HL-60/S4 (cell line): ENCODE measurements around the gene GPR37.

Experiments used
- in situ Hi-C: fragments of 300-500 bp; cut with MboI; formaldehyde crosslinking; loops from 2 replicates; pipeline ENCODE4 v1.14.3; 2022; ENCODE audit warnings: low sequenced_read_pairs

GPR37 gene, protein sequence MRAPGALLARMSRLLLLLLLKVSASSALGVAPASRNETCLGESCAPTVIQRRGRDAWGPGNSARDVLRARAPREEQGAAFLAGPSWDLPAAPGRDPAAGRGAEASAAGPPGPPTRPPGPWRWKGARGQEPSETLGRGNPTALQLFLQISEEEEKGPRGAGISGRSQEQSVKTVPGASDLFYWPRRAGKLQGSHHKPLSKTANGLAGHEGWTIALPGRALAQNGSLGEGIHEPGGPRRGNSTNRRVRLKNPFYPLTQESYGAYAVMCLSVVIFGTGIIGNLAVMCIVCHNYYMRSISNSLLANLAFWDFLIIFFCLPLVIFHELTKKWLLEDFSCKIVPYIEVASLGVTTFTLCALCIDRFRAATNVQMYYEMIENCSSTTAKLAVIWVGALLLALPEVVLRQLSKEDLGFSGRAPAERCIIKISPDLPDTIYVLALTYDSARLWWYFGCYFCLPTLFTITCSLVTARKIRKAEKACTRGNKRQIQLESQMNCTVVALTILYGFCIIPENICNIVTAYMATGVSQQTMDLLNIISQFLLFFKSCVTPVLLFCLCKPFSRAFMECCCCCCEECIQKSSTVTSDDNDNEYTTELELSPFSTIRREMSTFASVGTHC

DNA sequence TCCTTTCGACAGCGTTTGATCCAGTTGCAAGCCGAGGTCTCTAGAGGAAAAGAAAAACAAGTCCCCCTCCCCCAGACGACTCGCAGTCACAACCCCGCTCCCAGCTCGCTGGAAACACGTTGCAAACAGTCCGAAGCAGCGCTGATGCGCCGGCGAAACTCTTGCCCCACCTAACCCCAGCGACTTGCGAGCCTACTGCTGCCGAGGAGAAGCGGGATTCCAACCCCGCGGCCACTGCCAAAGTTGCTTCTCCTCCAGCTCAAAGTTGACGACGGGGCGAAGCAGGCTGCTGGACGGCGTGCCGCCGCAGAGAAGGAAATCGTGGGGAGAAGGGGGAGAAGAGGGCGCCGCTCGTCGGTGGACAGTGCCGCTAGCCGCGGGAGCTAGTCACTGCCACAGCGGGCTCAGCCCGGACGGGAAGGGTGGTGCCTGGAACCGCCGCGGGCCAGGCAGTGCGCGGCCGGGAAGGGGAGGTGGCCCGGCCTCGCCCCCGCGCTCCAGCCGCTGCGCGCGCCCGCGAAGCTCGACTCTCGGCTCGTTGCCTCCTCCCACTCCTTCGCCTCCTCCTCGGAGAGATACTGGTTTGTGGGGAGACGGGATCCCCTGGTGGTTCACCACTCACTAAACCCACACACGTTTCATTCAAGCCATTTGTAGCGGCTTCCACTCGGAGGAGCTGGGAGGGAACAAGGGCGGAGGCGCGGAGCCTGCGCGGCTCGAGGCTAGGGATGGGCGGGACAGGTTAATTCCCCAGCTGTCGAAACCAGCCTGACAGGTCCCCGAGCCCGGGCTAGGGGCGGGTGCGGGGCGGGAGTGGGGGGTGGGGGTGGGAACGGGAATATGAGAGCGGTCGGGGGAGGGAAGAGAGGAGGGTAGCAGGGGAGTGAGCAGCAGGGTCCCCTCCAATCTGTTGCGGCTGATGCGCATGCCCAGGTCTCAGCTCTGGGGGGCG is at the start of gene GPR37:
GPR37 (minus strand) TSS at position 392 of the 952 bp plus-strand sequence. CDS start 816 bp downstream, outside the sequence.
- in situ Hi-C loops: no loop called here

DNA sequence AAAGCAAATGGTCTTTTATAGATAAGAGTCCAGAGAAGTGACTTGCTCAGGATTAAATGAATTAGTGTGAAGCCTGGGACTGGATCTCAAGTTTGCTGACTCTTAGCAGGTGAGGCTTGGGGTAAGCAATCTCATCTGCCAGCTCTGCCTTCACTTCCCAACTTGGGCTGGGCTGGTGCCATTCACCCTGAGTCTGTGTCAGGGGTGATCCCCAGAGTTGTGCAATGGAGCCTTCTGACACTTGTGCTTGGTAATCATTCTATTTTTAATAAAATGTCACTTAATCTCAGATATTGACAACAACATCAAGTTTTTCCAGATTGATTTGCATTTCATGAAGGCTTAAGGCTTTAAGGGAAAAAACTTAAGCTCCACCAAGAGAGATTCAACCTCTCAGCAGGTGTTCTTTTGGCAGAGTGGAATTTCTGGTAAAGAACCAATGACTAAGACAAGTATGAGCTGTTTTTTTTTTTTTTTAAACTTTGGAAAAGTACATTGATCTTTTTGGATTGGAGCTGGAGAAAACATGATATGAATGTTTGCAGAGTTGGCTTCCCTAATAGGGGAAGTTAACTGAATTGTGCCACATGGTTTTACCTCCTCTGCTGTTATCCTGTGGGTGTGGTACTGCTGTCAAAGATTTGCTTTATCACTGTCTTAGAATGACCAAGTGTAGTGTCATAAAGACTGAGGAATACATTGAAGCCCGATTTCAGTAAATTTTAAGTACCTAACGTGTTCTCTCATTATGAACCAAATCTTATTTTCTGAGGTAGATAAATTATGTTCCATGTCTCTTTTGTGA is 48.6 kb upstream of the GPR37 start:
- in situ Hi-C loops: no loop called here

DNA sequence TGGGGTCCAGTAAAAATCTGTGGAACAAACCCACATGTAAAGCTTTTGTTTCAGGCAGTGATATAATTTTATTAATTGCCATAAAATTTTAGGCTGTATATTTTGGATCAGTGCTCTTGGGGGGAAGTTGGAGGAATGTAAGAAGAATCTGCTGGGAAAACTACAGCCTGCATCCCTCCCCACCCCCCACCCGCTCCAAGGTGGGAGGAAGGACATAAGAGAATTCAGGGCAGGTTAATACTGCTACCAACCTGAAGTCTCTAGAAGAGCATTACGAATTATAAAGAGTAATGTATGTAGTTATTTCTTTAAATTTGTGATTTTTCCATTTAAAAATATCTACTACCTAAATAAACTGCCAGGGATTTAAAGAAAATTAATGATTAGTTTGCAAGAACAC is 47.2 kb upstream of the GPR37 start:
- in situ Hi-C loops: no loop called here

DNA sequence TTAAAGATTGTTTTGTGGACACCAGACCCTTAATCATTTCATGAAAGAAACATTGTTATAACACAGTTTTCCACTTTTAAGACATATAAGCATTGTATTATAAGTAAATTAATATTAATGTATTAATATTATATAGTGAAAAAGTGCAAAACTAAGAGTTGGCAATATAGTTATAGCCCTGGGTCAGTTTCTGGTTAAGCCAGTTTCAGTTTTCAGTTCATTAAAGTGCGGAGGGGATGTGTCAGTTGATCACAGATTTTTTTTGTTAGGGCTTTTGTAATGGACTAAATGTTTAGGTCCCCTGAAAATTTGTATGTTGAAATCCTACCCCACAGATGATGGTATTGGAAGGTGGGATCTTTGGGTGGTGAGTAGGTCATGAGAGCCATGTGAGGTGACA is 45.7 kb upstream of the GPR37 start:
- in situ Hi-C loops: no loop called here

DNA sequence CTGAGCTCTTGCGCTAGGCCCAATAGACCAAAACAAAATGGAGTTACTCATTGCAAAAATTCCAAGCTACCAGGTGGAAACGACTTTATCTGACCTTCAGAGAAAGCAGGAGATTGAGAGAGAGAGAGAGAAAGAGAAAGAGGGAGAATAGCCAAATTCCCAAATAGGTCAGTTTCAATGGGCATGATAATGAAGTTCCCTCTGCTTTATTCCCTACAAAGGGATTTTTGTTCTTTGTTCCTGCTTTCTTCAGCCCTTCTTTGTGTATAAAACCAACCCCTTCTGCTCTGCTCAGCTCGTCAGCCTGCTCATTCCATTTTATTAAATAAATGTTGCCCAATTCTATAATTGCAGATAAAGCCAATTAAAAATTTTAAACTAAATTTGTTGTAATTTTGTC is 45.0 kb upstream of the GPR37 start:
- in situ Hi-C loops: no loop called here

DNA sequence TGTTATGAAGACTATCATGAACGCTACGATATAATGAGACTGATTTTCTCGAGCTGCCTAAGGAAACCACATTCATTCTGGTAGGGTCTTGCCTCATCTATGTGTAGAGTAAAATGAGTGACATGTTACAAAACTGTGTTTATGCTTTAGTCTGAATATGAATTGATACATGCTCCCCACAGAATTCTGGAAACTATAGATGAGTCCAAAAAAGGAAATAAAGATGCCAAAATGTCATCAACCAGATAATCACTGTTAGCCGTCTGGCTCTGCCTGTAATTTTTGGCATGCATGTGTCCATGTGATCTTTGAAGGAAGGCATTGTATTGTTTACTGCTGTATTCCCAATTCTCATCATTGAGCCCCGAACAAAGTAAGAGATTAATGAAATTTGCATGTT is 42.6 kb upstream of the GPR37 start:
- in situ Hi-C loops: no loop called here

DNA sequence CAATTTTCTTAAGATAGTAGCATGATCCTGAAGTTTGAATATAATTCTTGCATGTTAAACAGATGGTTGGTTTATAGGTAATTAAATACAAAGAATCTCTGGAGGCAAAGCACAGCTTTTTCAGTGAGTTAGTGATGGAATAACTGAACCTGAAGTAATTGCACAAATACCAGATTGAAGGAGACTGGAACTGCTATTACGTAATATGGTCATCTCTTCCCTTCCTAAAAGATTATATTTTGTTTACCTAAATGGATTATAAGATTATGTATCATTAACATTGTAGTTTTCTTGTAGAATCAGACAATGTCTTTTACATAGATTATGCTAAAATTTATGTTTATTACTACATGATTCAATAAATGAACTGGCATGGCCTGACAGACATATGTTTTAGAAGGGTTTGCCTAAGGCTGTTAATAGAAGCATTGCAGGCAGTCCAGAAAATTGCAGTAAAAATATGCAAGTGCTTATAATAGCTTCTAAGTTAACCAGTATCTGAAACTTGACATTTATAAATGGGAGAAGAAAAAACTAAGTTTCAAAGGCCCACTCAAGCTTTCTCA is 35.8 kb upstream of the GPR37 start:
- in situ Hi-C loops: no loop called here

DNA sequence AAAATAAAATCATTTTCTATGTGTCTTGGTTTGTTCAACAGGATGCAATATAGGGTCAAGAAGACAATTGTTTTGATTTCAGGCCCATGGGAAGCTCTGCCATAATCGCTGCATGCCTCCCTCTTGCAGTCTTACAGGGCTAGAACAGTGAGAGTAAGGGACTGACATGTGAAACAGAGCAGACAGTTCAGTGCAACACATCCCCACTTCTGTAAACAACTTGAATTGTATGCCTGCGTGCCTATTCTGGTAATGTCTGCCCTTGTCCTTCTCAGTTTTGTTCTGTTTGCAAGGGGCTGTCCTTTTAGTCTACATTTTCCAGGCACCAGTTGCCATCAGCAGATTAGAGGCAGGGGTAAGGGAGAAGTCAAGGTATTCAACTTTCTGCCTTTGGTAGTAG is 34.8 kb upstream of the GPR37 start:
- in situ Hi-C loops: no loop called here

DNA sequence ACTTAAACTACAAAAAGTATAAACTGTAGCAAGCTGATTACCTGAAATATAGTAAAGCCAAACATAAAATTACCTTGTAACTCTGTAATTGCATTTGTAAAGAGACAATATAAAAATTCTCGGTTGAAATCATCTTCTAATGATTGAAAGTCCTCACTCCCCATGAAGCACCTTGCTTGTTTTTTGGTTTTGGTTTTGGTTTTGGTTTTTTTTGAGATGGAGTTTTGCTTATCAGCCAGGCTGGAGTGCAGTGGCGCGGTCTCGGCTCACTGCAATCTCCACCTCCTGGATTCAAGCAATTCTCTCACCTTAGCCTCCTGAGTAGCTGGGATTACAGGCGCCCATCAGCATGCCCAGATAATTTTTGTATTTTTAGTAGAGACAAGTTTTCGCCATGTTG is 33.9 kb upstream of the GPR37 start:
- in situ Hi-C loops: no loop called here

DNA sequence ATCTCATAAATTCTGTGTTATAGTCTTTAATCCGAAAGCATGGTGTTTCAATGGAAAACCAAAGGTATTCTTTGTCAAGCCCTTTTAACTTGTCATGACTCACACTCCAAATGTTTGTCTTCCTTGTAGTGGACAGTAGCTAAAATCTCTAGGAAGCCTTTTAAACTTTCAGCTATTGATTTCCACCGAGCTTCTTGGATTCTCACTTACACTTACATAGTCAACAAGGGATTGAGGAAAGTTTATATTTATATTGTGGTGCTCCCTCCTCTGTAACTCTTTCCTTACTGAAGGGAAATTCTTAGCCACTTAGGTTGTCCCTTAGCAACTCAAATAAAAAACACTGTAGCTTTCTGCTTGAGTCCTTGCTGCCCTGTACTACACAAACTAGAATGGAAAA is 31.2 kb upstream of the GPR37 start:
- in situ Hi-C loops: no loop called here

DNA sequence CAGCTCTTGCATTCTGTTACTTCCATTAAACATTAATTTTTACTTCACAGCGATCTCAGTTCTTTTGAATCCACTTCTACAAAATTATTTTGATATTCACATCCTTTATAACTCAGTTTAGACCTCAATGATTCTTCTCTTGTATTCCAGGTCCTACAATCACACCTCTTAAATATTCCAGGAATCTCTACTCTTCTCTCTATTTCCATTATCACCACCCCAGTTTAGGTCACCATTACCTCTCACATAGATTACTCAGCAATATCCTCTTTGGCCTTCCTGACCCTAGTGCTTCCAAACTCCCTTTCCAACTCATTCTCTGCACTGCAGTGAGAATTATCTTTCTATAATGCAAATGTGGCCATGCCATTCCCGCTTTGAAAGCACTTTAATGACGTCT is 27.1 kb upstream of the GPR37 start:
- in situ Hi-C loops: no loop called here

DNA sequence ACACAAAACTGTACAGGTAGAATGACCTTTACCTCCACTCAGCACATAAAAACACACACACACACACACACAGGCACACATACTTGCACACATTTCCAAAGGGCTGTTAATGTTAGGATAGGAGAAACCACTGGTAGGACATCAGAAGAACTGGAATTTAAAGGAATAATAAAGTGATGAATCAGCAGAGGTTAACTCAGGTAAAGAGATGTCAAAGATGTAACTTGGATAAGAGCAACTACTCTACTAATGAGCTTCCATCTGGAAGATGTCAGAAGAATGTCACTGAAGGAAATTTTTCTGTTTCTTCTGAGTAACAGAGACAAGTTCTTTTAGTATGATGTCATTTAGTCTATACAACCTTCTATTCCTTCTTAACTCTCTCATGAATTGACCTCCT is 26.4 kb upstream of the GPR37 start:
- in situ Hi-C loops: no loop called here

DNA sequence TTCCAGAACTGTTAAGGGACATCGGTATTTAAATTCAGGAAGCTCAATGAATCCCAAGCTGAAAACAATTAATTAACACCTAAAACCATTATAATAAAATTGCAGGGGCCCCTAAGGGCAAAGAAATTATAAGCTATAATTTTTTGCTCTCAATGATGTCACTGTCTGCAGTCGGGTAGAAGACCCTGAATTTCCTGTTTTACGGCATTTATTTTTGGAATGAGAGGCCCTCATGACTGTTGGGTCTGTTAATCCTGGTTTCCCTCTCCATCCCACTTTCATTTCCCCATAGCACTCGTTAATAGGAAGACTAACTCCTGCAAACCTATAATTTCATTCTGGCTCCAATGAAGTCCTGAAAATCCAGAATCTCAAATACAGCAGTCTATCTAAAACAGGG is 25.8 kb upstream of the GPR37 start:
- in situ Hi-C loops: no loop called here

DNA sequence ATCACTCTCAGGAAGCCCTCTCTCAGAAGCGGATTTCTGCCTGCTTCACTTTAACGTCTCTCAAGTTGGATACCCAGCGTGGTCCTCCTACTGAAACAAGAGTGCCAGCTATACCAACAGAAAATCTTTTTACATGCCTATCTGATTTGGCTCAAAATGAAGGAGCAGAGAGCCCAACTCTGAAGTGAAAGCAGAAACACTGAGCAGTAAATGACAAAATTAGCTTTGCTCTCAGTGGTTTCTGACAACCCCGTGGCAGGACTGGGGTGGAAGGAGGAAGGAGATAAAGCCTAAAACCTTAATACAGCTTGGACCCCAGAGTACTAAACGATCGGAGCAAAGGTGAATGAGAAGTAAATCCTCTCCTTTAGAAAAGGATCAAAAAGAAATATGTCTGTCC is 25.1 kb upstream of the GPR37 start:
- in situ Hi-C loops: no loop called here

DNA sequence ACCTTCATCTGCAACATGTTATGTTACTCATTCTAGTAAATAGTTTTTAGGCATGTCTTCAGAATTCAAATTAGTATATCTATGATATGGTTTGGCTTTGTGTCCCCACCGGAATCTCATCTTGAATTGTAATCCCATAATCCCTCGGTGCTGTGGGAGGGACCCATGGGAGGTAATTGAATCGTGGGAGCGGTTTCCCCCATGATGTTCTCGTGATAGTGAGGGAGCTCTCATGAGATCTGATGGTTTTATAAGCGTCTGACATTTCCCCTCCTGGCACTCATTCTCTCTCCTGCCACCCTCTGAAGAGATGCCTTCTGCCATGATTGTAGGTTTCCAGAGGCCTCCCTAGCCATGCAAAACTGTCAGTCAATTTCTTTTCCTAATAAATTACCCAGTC is 20.4 kb upstream of the GPR37 start:
- in situ Hi-C loops: no loop called here

DNA sequence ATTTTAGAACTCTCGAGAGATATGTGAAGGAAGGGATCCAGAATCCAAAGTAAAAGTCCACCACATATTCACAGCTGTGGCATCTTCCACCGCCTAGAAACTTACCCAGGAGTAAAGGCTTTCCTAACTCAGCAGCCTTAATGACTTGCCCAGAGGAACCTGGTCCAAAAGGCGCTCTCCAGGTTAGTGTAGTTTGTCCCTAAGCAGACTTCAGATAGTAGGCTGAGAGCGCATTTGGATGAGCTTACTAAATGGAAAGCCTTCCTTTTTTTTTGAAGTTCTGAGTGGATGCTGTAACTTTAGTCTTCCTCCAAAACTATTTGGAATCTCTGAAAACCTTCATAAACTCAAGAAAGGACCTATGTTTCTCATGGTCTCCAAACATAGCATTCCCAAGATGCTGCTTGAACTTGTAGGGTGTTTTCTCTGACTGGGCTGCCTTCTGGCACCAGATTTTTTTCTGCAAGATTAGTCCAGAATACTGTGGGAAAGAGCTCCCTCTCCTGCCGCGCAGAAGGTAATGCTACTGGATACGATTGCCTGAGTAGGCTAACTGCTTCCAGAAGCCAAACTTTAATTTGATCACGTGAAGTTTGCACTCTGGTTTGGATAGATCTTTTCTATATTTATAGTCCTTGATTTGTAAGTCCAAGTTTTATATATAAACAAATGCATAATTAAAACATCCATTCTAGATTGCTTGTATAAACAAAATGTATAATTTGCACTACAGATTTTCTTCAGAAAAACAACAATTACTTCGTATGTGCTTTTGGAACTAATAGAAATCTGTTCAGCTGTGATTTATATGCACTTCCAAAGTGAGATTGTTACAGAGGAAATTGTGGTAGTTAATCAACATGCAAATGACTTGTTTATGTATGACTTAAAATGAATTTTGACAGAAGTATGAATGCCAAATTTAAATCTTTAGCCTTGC is 19.6 kb upstream of the GPR37 start:
- in situ Hi-C loops: no loop called here

DNA sequence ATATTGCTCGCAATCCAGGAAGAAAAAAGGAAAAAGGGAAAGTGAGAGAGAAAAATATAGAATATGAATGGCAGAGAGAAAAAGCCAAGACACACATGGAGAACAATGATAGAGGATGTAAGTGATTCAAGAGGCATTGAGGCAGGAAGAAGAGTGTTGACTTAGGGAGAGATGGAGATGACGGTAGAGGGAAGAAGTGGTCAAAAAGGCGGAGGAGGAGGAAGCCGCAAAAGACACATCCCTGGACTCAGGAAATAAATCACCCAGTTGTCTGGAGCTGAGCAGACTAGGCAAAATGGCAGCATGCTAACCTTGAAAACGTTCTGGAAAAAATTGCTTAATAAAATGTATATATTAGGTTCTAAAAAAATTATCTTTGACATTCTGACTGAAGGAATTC is 17.7 kb upstream of the GPR37 start:
- in situ Hi-C loops: no loop called here

DNA sequence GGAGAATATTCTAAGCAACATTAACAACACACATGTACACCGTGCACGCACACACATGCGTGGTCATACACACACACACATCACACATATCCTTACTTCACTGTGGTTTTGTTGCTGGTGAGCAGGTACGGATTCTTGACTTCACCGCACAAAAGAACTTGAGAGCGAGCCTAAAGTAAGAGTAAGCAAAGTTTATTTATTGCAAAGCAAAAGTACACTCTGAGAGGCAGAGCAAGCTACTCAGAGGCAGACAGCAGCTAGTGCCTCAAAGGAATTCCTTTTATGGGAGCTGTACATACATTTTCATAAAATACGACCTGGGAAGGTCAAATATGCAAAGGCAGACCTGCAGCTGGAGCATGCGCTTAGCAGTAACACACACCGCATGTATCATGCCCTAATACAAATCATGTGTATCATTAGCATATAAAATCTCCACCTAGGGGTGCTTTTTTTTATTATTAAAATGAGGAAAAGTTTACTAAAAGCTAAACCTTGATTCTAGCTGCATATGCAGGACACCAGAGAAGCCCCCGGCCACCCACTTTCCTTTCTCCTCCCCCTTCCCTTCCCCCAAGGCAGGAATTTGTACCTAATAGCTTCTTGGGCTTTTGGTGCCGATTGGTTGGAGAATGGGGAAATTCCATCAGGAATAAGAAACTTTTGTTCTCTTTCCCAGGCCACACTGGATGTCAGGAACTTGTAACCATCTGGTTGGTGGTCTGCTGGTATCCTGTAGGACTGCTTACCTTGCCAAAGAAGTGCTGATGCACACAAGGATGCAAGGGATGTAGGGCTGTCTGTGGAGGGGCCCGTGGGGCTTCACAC is 16.5 kb upstream of the GPR37 start:
- in situ Hi-C loops: no loop called here
